Liver (tissue), 9 donors: ENCODE data around the gene HMSD. TPM values are rescaled to one million over a fixed set of nuclear protein-coding genes. Genes with fewer than 3 reads are reported as not detected.

Experiments used
- DNase-seq: peaks from one replicate; pipeline ENCODE4 v3.0.0-alpha.2; 2017; ENCODE audit warnings: low spot score
- H3K27ac ChIP-seq, 2 donors: one replicate each; pipeline ENCODE4 v1.7.0; 2013; ENCODE audit warnings: inconsistent platforms in 2 of 2, low read length in 2 of 2, control low read depth in 1 of 2, low read depth in 1 of 2, mild to moderate bottlenecking in 1 of 2
- H3K27me3 ChIP-seq, 4 donors: one replicate each; pipeline versions ENCODE4 v1.6.1 to v1.7.0; 2013; ENCODE audit warnings: low read length in 3 of 4, inconsistent platforms in 1 of 4, mild to moderate bottlenecking in 1 of 4, moderate library complexity in 1 of 4; ENCODE audit not compliant: control insufficient read depth in 4 of 4, insufficient read depth in 4 of 4
- H3K36me3 ChIP-seq, 4 donors: one replicate each; pipeline versions ENCODE4 v1.6.1 to v1.7.0; 2013; ENCODE audit warnings: low read length in 3 of 4, mild to moderate bottlenecking in 3 of 4, low read depth in 1 of 4, moderate library complexity in 1 of 4; ENCODE audit not compliant: control insufficient read depth in 4 of 4, insufficient read depth in 3 of 4
- H3K4me1 ChIP-seq, 4 donors: one replicate each; pipeline versions ENCODE4 v1.6.1 to v1.7.0; 2013; ENCODE audit warnings: low read length in 3 of 4, mild to moderate bottlenecking in 3 of 4, moderate library complexity in 1 of 4; ENCODE audit not compliant: control insufficient read depth in 4 of 4, insufficient read depth in 4 of 4
- H3K4me3 ChIP-seq, 3 donors: one replicate each; pipeline versions ENCODE4 v1.6.1 to v1.7.0; 2013; ENCODE audit warnings: low read length in 3 of 3, control low read depth in 1 of 3, low read depth in 1 of 3, mild to moderate bottlenecking in 1 of 3
- H3K9ac ChIP-seq, 2 donors: one replicate each; pipeline ENCODE4 v1.7.0; 2013; ENCODE audit warnings: low read length in 2 of 2, mild to moderate bottlenecking in 2 of 2, moderate library complexity in 2 of 2, control low read depth in 1 of 2, low read depth in 1 of 2
- H3K9me3 ChIP-seq, 4 donors: one replicate each; pipeline versions ENCODE4 v1.6.1 to v1.7.0; 2013; ENCODE audit warnings: low read length in 3 of 4; ENCODE audit not compliant: control insufficient read depth in 4 of 4
- ATF3 ChIP-seq: IDR thresholded peaks from 2 replicates; pipeline ENCODE4 v1.6.1; 2016; ENCODE audit warnings: antibody characterized with exemption
- CTCF ChIP-seq: fragments of 150-350 bp; IDR thresholded peaks from 2 replicates; pipeline ENCODE4 v1.5.1; 2017; ENCODE audit warnings: improper control_type of control experiment, low read depth, low read length; ENCODE audit not compliant: missing input control
- EGR1 ChIP-seq, 2 donors: IDR thresholded peaks; 2 replicates each; pipeline ENCODE4 v1.6.1; 2016 to 2018; ENCODE audit warnings: antibody characterized with exemption in 2 of 2, low read depth in 2 of 2
- FOXA1 ChIP-seq: IDR thresholded peaks from 2 replicates; pipeline ENCODE4 v1.6.1; 2016; ENCODE audit warnings: antibody characterized with exemption
- FOXA2 ChIP-seq: IDR thresholded peaks from 2 replicates; pipeline ENCODE4 v1.6.1; 2016; ENCODE audit warnings: antibody characterized with exemption
- HNF4A ChIP-seq, 2 donors: conservative IDR thresholded peaks; 2 replicates each; pipeline ENCODE4 v1.6.1; 2016; ENCODE audit warnings: antibody characterized with exemption in 2 of 2, mild to moderate bottlenecking in 2 of 2
- HNF4G ChIP-seq: IDR thresholded peaks from 2 replicates; pipeline ENCODE4 v1.6.1; 2016; ENCODE audit warnings: antibody characterized with exemption
- MAX ChIP-seq: IDR thresholded peaks from 2 replicates; pipeline ENCODE4 v1.6.1; 2016; ENCODE audit warnings: antibody characterized with exemption
- NR2F2 ChIP-seq: IDR thresholded peaks from 2 replicates; pipeline ENCODE4 v1.6.1; 2016; ENCODE audit warnings: antibody characterized with exemption
- RAD21 ChIP-seq, 2 donors: IDR thresholded peaks; 2 replicates each; pipeline ENCODE4 v1.6.1; 2016; ENCODE audit warnings: antibody characterized with exemption in 2 of 2, mild to moderate bottlenecking in 2 of 2
- REST ChIP-seq: IDR thresholded peaks from 2 replicates; pipeline ENCODE4 v1.6.1; 2016; ENCODE audit warnings: antibody characterized with exemption, mild to moderate bottlenecking
- RXRA ChIP-seq, 2 donors: IDR thresholded peaks; 2 replicates each; pipeline ENCODE4 v1.6.1; 2017 to 2018; ENCODE audit warnings: antibody characterized with exemption in 2 of 2, mild to moderate bottlenecking in 1 of 2
- SP1 ChIP-seq: IDR thresholded peaks from 2 replicates; pipeline ENCODE4 v1.6.1; 2018; ENCODE audit warnings: antibody characterized with exemption, mild to moderate bottlenecking
- TAF1 ChIP-seq: conservative IDR thresholded peaks from 2 replicates; pipeline ENCODE4 v1.6.1; 2016; ENCODE audit warnings: antibody characterized with exemption, mild to moderate bottlenecking
- YY1 ChIP-seq: IDR thresholded peaks from 2 replicates; pipeline ENCODE4 v1.6.1; 2016; ENCODE audit warnings: antibody characterized with exemption, mild to moderate bottlenecking
- ZBTB33 ChIP-seq: IDR thresholded peaks from 2 replicates; pipeline ENCODE4 v1.6.1; 2016; ENCODE audit warnings: antibody characterized with exemption
- WGBS: extraction: QIAGEN DNeasy Blood & Tissue Kit; methylation state at CpG from one replicate; pipeline ENCODE4 v1.1.7; 2013; 5-methylcytosine and 5-hydroxymethylcytosine counted together
- polyA plus RNA-seq, 2 donors: library from polyadenylated mRNA; stranded (reverse) in 1 of 2; unstranded in 1 of 2; fragments of 200-250 nt in 1 of 2; fragments of >200 nt in 1 of 2; fragmentation: Nextera tagmentation in 1 of 2; extraction: Ambion mirVana in 1 of 2; gene quantifications; one replicate each; pipeline versions ENCODE4 v1.2.1 to v1.2.3, GENCODE V29; 2013 to 2015
- total RNA-seq, 2 donors: library from RNA; depleted of rRNA; stranded (reverse); fragments of >200 nt; gene quantifications; one replicate each; pipeline ENCODE4 v1.2.3, GENCODE V29; 2014
- donor health status: healthy.
- donor health status: healthy.
- donor health status: healthy.
- donor health status: healthy.
- donor health status: healthy.

The HMSD gene
- total and polyA plus RNA-seq, 4 donors, result 0.13 to 0.28 (median 0.14) TPM; not detected in 1

GRCh38 chr18:63917817-63918216 is 31.3 kb upstream of the HMSD start:
- H3K9me3 ChIP-seq, result no peaks in the 10 kb centered on the region
- 75% methylated on average over 5 of the region's 5 CpGs for WGBS
- no peaks in the 10 kb centered on the region for H3K36me3 ChIP-seq
- peaks cover 0 to 2% (median 0%) of the 10 kb centered on the region in 4 donors for H3K27me3 ChIP-seq
- H3K9ac ChIP-seq, result no peak overlapping the region
- TF ChIP-seq YY1 (no peak), CTCF (no peak), NR2F2 (no peak), FOXA1 (no peak), SP1 (no peak), REST (no peak), MAX (no peak), RXRA (IDR thresholded peaks at IDR 0.05) (no peak), TAF1 (no peak), ZBTB33 (no peak), FOXA2 (no peak), EGR1 (IDR thresholded peaks at IDR 0.05; ENCODE audit: low read depth in 2 of 2) (no peak), HNF4G (no peak), RAD21 (IDR thresholded peaks at IDR 0.05) (no peak)
- no peak overlapping the region for H3K27ac ChIP-seq
- DNase-seq, result no peak
- H3K4me1 ChIP-seq, result no peaks in the 10 kb centered on the region
- H3K4me3 ChIP-seq, result no peak overlapping the region

- TF ChIP-seq HNF4G (no peak), FOXA2 (no peak), HNF4A (conservative IDR thresholded peaks at IDR 0.05) (no peak), RXRA (IDR thresholded peaks at IDR 0.05) (no peak), ZBTB33 (no peak), ATF3 (no peak), TAF1 (no peak), SP1 (no peak), CTCF (no peak), EGR1 (IDR thresholded peaks at IDR 0.05; ENCODE audit: low read depth in 2 of 2) (no peak), FOXA1 (no peak)
- H3K9ac ChIP-seq, result no peak overlapping the region
These were observed 27.1 kb upstream of the HMSD start for GRCh38 chr18:63922049-63922448.

More at GRCh38 chr18:63922049-63922448, 27.1 kb upstream of the HMSD start:
- H3K36me3 ChIP-seq, result no peaks in the 10 kb centered on the region
- no peak overlapping the region for H3K27ac ChIP-seq
- WGBS, result 82% methylated on average over 2 of the region's 2 CpGs
- H3K4me1 ChIP-seq, result no peaks in the 10 kb centered on the region
- no peak overlapping the region for H3K4me3 ChIP-seq
- no peak for DNase-seq
- H3K27me3 ChIP-seq, result peaks cover 0 to 2% (median 0%) of the 10 kb centered on the region in 4 donors
- H3K9me3 ChIP-seq, result no peaks in the 10 kb centered on the region
